Fibroblast of lung (primary cell): ENCODE data around the gene PADI2. TPM values are rescaled to one million over a fixed set of nuclear protein-coding genes. Genes with fewer than 3 reads are reported as not detected.

Experiments
- DNase-seq, 2 donors: peaks; one replicate each; pipeline versions ENCODE4 v3.0.0 to v3.0.0-alpha.2; 2010; ENCODE audit warnings: low read depth in 2 of 2
- H2AFZ ChIP-seq: 2 replicates; pipeline ENCODE4 v1.5.1; 2012; ENCODE audit warnings: low read length, control low read depth, inconsistent platforms
- H3K27ac ChIP-seq: 2 replicates; pipeline ENCODE4 v1.5.1; 2011; ENCODE audit warnings: low read length, control low read depth; ENCODE audit not compliant: insufficient read depth
- H3K27me3 ChIP-seq: 2 replicates; pipeline ENCODE4 v1.5.1; 2011; ENCODE audit warnings: mild to moderate bottlenecking, low read length; ENCODE audit not compliant: control insufficient read depth, insufficient read depth
- H3K36me3 ChIP-seq: 2 replicates; pipeline ENCODE4 v1.5.1; 2011; ENCODE audit warnings: low read length; ENCODE audit not compliant: control insufficient read depth, insufficient read depth
- H3K4me1 ChIP-seq: 2 replicates; pipeline ENCODE4 v1.5.1; 2011; ENCODE audit warnings: low read length; ENCODE audit not compliant: control insufficient read depth, insufficient read depth; ENCODE audit errors: extremely low read depth
- H3K4me2 ChIP-seq: 2 replicates; pipeline ENCODE4 v1.5.1; 2011; ENCODE audit warnings: low read length, control low read depth; ENCODE audit not compliant: insufficient read depth; ENCODE audit errors: extremely low read depth
- H3K4me3 ChIP-seq, 4 experiments: fragments of 200-600 bp in 1 of 4; sonication (generic) in 1 of 4; replicated peaks in 1 of 4; 2 replicates each; pipeline ENCODE4 v1.5.1; 2011 to 2016; ENCODE audit warnings: low read length in 4 of 4, low read depth in 3 of 4, mild to moderate bottlenecking in 3 of 4, control low read depth in 2 of 4, inconsistent platforms in 1 of 4, mixed read lengths in 1 of 4; ENCODE audit not compliant: insufficient read depth in 1 of 4; ENCODE audit errors: control extremely low read depth in 1 of 4
- H3K79me2 ChIP-seq: 2 replicates; pipeline ENCODE4 v1.5.1; 2012; ENCODE audit warnings: mild to moderate bottlenecking, low read length, inconsistent platforms; ENCODE audit not compliant: control insufficient read depth, insufficient read depth
- H3K9ac ChIP-seq: 2 replicates; pipeline ENCODE4 v1.5.1; 2011; ENCODE audit warnings: mild to moderate bottlenecking, low read length, control low read depth; ENCODE audit not compliant: insufficient read depth
- H3K9me3 ChIP-seq: 2 replicates; pipeline ENCODE4 v1.5.1; 2012; ENCODE audit warnings: low read depth, low read length; ENCODE audit not compliant: control insufficient read depth, insufficient read depth
- H4K20me1 ChIP-seq: 2 replicates; pipeline ENCODE4 v1.5.1; 2011; ENCODE audit warnings: low read length; ENCODE audit not compliant: control insufficient read depth, insufficient read depth; ENCODE audit errors: extremely low read depth
- CTCF ChIP-seq, 2 donors: IDR thresholded peaks in 1 of 2; conservative IDR thresholded peaks in 1 of 2; 1 replicate in 1 of 2; 2 replicates in 1 of 2; pipeline ENCODE4 v1.5.1; 2011 to 2012; ENCODE audit warnings: low read length in 2 of 2, control low read depth in 1 of 2, inconsistent platforms in 1 of 2, low read depth in 1 of 2, mild to moderate bottlenecking in 1 of 2
- EZH2 ChIP-seq: IDR thresholded peaks from 2 replicates; pipeline ENCODE4 v1.5.1; 2012; ENCODE audit warnings: low read length, control low read depth, mild to moderate bottlenecking; ENCODE audit errors: missing control alignments
- polyA plus RNA-seq, 2 donors: library from polyadenylated mRNA; depleted of rRNA in 1 of 2; stranded (reverse) in 1 of 2; unstranded in 1 of 2; fragments of >200 nt; gene quantifications; 2 replicates each; pipeline ENCODE4 v1.2.1, GENCODE V29; 2011 to 2012; ENCODE audit warnings: missing spikeins in 1 of 2
- total RNA-seq: library from RNA; depleted of rRNA; stranded (reverse); fragments of >200 nt; gene quantifications from 2 replicates; pipeline ENCODE4 v1.2.1, GENCODE V29; 2014

PADI2 gene
- total and polyA plus RNA-seq, 2 donors (not counting 1 experiment from before 2014, with no cell fraction given): 0.03 TPM; not detected in 1

GRCh38 chr1:17075470-17076255 is 43.6 kb downstream of the PADI2 start:
- no peak overlapping the region for H3K4me3 ChIP-seq
- H3K27me3 ChIP-seq: no peaks in the 10 kb centered on the region
- no peak for DNase-seq
- no peaks in the 10 kb centered on the region for H3K9me3 ChIP-seq
- no peak overlapping the region for H3K4me2 ChIP-seq
- H4K20me1 ChIP-seq: no peaks in the 10 kb centered on the region
- no peaks in the 10 kb centered on the region for H3K79me2 ChIP-seq
- H3K4me1 ChIP-seq: no peaks in the 10 kb centered on the region
- H2AFZ ChIP-seq: no peak overlapping the region
- H3K36me3 ChIP-seq: no peaks in the 10 kb centered on the region
- H3K9ac ChIP-seq: no peak overlapping the region
- TF ChIP-seq EZH2 (no peak), CTCF (conservative IDR thresholded peaks at IDR 0.05 in 1 of 2, IDR thresholded peaks at IDR 0.05 in 1 of 2; ENCODE audit: low read depth in 1 of 2, low read length in 2 of 2) (peak in 1 of 2 donors; percentile 27)
- H3K27ac ChIP-seq: no peak overlapping the region

GRCh38 chr1:17071794-17072193 is 47.5 kb downstream of the PADI2 start:
- Histone ChIP-seq H3K4me3 (no peak overlapping the region), H3K4me1 (no peaks in the 10 kb centered on the region), H3K27me3 (no peaks in the 10 kb centered on the region), H3K4me2 (no peak overlapping the region), H3K9me3 (no peaks in the 10 kb centered on the region), H3K79me2 (no peaks in the 10 kb centered on the region), H3K36me3 (no peaks in the 10 kb centered on the region), H3K27ac (no peak overlapping the region), H2AFZ (no peak overlapping the region), H4K20me1 (no peaks in the 10 kb centered on the region), H3K9ac (no peak overlapping the region)
- TF ChIP-seq EZH2 (no peak), CTCF (conservative IDR thresholded peaks at IDR 0.05 in 1 of 2, IDR thresholded peaks at IDR 0.05 in 1 of 2; ENCODE audit: low read depth in 1 of 2, low read length in 2 of 2) (no peak)
- no peak for DNase-seq

- Histone ChIP-seq H3K36me3 (no peaks in the 10 kb centered on the region), H3K9me3 (no peaks in the 10 kb centered on the region), H3K4me1 (no peaks in the 10 kb centered on the region), H2AFZ (no peak overlapping the region), H3K27me3 (no peaks in the 10 kb centered on the region), H3K79me2 (no peaks in the 10 kb centered on the region), H3K9ac (no peak overlapping the region), H4K20me1 (no peaks in the 10 kb centered on the region), H3K4me3 (no peak overlapping the region), H3K4me2 (no peak overlapping the region), H3K27ac (no peak overlapping the region)
- no peak for DNase-seq
- TF ChIP-seq EZH2 (no peak), CTCF (conservative IDR thresholded peaks at IDR 0.05 in 1 of 2, IDR thresholded peaks at IDR 0.05 in 1 of 2; ENCODE audit: low read depth in 1 of 2, low read length in 2 of 2) (no peak)
Observed at GRCh38 chr1:17070163-17070525, 49.1 kb downstream of the PADI2 start.
